AG08395 (cell line): ENCODE data around the gene GPBAR1.

Source experiments
- DNase-seq: peaks from one replicate; pipeline ENCODE4 v3.0.0; 2012; ENCODE audit warnings: mixed read lengths, low spot score

GPBAR1 gene

DNA sequence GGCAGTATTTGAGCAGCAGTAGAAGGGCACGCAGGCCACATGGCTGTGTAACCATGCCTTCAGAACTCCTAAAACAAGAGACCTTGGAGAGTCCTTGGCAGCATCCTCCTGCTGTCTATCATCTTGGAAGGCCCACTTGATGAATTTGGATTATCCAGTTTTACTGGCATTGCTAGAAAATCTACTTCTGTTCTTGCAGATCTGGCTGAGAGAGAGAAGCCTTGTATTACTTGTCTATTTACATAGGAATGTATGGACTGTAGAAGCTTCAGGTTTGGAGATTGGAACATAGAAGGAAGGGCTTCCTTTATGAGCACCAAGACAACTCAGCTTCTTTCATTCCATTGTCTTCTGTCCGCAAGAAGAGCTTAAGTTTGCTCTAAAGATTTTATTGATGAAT is 16.1 kb upstream of the GPBAR1 start:
- DNase-seq = no peak

- DNase-seq = no peak
Measured at GRCh38 chr2:218245214-218245613, 15.6 kb upstream of the GPBAR1 start.

GRCh38 chr2:218249691-218250090 is 11.1 kb upstream of the GPBAR1 start:
- no peak for DNase-seq

DNA sequence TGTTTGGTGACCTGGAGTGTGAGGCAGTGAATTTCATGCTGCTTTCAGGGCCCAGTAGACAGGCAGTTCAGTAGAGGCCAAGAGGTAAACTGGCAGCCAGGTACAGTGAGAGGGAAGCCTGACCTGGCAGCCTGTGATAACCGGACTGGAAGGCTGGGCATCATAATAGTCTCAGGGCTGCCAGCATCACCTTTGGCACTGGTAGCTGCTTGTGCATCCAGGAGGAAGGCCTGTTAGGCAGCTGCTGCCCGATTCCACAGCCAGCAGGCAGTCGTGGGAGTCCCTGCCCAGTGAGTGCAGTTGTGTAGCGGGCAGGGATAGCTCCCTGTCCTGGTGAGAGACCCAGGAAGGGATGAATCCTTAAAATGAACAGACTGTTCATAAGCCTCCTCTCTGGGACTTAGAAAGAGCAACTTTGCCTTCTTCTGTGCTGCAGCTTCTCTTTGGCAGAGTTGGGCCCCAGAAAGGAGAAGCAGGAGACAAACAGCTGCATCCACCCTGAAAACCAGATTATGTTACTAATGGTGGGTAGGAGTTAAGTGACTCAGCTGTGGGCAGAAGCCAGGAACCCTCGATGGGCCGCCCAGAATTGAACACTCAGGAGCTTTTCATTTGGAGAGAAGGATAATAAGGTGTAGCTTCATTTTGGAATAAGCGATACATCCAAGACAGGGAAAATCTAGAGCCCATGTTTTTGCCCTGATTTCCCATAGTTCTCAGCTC is 8.1 kb upstream of the GPBAR1 start:
- DNase-seq = peak; percentile 18

DNA sequence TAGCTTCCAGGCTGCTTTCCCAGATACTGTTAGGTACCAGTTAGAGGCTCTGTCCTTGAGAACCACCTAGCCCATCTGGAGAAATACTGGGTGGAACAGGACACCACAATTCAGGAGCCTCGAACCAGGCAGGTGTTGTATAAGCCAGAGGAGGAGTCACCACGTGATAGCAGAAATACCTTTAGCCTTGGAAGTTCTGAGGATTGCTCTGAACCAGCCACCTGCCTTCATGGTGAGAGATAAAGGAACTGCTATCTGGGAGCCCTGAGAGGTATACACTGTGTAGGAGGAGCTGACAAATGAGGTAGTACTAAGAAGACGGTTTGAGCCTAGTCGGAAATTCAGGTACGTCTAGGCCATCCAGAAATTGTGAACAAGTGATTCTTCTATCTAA is 7.6 kb upstream of the GPBAR1 start:
- no peak for DNase-seq

DNA sequence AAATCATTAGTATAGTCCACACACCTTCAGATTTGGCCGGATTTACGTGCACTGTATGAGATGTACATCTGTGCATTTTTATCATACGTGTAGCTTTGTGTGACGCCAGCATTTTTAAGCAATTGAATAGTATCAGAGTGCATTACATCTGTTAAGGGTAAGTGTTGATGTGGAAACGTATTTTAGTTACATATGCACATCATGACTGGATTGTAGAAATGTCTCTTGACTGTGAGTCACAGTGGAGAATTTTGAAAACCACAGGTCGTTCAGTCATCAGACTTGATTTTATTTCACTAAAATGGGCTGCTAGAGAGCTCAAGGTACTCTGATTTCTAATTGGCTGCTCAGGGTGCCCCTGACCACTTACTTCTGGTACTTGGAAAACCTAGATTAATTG is 5.4 kb upstream of the GPBAR1 start:
- DNase-seq = peak; percentile 40

GRCh38 chr2:218256612-218257350 is 4.0 kb upstream of the GPBAR1 start:
- DNase-seq = no peak

GRCh38 chr2:218257390-218257981 is 3.3 kb upstream of the GPBAR1 start:
- DNase-seq = no peak

DNA sequence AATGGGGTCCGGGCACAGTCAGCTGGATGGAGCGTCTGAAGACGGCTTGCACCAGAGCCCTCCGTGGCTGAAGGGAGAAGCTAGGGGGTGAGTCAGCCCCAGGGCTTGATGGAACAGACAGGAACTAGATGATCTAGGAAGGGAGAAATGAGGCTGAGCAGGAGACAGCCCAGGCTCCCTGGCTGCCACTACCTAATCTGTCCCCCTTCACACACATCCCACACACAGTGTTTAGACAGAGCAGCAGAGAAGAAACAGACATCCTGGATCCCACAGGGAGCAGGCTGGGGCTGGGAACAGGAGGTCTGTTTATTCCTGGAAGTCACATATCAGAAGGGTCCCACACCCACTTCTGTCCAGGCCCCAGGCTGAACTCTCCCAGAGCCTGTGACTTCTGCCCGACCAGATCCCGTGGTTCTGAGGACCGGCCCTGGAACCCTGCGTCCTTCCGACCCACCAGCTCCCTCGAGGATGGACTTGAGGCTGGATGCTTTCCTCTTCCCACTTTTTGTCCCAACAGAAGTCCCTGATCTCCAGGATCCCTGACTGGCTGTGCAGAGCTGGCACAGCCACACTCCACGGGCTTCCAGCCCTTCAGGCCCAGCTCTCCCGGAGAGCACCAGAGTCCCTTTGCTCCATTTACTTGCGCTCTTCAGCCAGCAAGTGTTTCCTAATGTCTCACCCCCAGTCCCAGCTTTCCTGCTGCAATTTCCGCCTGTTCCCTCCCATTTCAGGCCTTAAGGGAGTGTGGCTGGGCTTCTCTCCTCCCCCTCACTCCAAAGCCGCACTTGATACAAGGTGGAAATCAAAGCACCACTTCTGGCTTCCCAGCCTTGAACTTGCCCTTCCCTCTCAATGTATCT is 1.5 kb upstream of the GPBAR1 start:
- DNase-seq = peak; percentile 81

GRCh38 chr2:218260166-218260565 is 649 bp upstream of the GPBAR1 start:
- DNase-seq = no peak

GRCh38 chr2:218261423-218262236 is 815 bp downstream of the GPBAR1 start:
- DNase-seq = no peak

- DNase-seq = no peak
Measured at GRCh38 chr2:218262237-218262600, 1.4 kb downstream of the GPBAR1 start.

DNA sequence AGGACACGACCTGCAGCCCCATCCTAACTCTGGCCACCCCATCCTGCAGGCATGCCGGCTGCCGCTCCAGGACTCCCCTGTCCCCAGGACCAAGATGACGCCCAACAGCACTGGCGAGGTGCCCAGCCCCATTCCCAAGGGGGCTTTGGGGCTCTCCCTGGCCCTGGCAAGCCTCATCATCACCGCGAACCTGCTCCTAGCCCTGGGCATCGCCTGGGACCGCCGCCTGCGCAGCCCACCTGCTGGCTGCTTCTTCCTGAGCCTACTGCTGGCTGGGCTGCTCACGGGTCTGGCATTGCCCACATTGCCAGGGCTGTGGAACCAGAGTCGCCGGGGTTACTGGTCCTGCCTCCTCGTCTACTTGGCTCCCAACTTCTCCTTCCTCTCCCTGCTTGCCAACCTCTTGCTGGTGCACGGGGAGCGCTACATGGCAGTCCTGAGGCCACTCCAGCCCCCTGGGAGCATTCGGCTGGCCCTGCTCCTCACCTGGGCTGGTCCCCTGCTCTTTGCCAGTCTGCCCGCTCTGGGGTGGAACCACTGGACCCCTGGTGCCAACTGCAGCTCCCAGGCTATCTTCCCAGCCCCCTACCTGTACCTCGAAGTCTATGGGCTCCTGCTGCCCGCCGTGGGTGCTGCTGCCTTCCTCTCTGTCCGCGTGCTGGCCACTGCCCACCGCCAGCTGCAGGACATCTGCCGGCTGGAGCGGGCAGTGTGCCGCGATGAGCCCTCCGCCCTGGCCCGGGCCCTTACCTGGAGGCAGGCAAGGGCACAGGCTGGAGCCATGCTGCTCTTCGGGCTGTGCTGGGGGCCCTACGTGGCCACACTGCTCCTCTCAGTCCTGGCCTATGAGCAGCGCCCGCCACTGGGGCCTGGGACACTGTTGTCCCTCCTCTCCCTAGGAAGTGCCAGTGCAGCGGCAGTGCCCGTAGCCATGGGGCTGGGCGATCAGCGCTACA is 2.1 kb downstream of the GPBAR1 start:
- no peak for DNase-seq

GRCh38 chr2:218263817-218264641 is 3.2 kb downstream of the GPBAR1 start:
- DNase-seq = no peak

DNA sequence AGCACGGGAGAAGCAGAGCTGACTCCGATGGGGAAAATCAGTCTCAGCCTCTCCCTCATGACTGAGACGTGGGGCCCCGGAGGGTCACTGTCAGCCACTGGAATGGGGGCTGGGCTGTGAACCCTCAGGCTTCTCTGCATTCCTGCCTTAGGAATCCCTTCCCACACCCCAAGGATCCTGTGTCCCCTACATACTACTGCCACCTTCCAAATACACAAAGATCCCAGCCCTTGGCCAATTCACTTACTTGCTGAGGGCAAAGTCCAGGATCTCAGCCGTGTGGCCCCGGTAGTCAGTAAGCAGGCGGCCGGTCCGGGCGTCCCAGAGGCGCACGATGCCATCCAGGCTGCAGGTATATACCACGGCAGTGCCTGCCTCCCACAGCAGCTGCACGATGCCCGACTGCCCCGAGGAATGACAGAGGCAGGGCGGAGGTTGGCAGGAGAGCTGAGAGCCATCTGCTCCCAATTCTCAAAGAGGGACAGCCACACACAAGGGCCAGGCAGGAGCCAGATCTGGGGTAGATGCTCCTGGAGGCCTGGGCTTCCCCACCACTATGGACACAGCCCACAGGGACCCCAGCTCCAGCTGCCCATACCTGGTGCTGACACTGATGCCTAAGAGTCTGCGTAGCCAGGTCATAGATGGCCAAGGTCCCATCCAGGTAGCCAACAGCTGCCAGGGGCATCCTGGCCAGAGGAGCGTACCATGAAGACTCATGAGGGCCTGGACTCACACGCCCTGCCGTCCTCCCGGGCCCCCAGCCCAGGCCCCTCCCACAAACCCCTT is 4.2 kb downstream of the GPBAR1 start:
- DNase-seq = no peak

DNA sequence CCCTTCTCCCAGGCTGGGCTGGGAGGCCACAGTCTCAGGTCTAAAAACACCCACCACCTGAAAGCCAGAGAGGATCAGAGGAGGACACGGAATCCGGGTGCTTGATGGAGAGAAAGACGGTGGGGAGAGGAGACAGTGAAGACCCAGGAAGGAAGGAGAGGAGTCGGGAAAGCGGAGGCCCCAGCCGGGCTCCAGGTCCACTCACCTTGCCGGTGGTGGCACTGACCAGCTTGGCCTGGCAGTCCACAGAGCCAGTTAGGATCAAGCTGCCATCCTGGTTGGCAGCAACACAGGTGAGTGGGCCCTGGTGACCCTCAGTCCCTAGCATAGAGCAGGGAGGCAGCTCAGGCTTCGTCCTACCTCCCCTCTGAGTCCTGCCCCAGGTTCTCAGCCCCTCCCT is 4.8 kb downstream of the GPBAR1 start:
- no peak for DNase-seq

DNA sequence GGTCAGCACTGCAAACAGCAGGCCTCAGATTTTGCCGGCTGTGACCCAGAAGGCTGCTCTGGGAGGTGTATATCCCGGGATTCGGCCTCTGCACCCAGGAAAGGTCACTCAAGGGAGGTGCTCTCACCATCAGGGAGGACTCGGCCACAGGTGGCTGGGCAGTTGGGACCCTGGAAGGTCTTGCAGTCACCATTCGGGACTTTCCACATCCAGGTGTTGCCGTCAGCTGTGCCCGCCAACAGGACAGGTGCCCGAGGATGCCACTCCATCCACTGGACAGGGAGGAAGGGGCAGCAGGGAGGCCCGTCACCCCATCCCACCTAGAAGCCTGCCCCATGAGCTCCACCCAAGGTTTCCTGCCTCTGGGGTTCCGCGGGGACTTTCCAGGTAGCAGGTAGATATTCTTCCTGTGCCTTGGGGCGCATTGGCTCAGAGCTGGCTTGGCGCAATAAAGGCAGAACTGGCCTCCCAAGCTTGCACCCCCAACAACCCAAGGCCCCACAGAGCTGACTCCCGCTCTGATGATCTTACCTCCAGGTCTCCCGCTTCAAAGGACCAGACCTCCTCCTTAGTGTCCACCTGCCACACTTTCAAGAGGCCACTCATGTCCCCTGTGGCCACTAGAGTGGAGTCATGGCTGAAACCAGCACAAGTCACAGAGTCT is 5.6 kb downstream of the GPBAR1 start:
- DNase-seq = no peak

DNA sequence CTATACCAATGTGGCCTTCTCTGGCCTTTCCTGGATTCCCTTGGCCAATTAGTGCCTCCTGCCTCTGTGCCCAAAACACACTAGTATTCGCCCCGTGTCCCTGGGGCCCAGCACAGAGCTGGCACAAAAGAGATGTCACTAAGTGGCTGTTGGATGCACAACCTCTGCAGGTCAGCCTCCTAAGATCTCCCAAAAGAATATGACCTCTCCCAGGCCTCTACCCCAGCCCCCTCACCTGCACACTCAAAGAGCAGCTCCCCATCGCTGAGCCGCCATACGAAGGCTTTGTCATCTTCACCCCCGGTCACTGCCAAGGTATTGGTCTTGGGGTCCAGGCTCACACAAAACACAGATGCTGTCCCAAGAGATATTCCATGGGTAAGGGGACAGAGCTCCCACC is 6.4 kb downstream of the GPBAR1 start:
- no peak for DNase-seq
